Left renal pelvis (tissue), 4 donors: ENCODE measurements around the gene INPP4A. TPM values are rescaled to one million over a fixed set of nuclear protein-coding genes. Genes with fewer than 3 reads are reported as not detected.

Source experiments
- DNase-seq, 4 donors: peaks; one replicate each; pipeline ENCODE4 v3.0.0-alpha.2; 2013; ENCODE audit warnings: low read depth in 4 of 4, low spot score in 3 of 4
- polyA plus RNA-seq, 4 donors: library from polyadenylated mRNA; unstranded; fragments of 120-200 nt; gene quantifications; one replicate each; pipeline ENCODE4 v1.2.1, GENCODE V29; 2013; ENCODE audit not compliant: insufficient read length in 4 of 4

The INPP4A gene
- polyA plus RNA-seq, 4 donors = 19.1 to 28.2 (median 23.7) TPM

GRCh38 chr2:98607741-98608115 is 163.1 kb downstream of the INPP4A start:
- no peak for DNase-seq

- DNase-seq = peak; percentile 75 to 87 (median 80)
Observed at GRCh38 chr2:98608116-98608961, 163.7 kb downstream of the INPP4A start, which contains the start of the genes COA5 and UNC50. TSS of gene COA5 (minus strand) at chr2:98608512. CDS start at chr2:98608405, 107 bp downstream. TSS of gene UNC50 (plus strand) at chr2:98608589. CDS start at chr2:98609760, 1,171 bp downstream.

DNA sequence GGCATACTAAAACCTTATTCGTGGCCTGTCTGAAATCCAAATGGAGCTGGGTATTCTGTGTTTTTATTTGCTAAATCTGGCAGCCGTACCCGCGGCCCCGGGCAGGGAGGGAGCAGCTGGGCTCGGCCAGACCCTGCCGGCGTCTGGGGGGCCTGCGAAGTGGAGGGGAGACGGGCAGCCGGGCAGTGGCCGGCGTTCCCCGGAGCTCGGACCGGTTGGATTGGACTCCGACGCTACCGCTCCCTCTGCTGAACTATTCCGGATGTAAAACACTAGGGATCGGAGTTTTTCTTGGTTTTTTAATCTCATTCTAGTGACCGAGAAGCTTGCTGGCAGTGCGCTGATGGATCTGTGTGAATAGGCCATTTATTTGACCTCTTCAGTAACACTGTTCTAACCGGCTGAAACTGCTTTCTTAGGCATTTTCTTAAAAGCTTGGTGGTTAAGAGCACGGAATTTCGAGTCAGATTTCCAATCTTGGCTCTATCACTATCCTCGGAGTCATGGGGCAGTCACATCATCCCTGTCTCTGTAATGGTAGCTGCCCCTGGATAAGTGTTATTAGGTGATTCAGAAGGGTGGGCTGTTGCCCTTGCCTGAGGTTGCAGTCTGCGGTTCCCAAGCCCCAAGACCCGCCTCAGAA is 164.4 kb downstream of the INPP4A start:
- DNase-seq = peak in 1 of 4 donors; percentile 16

- DNase-seq = no peak
Observed at GRCh38 chr2:98614024-98614739, 169.5 kb downstream of the INPP4A start.

- no peak for DNase-seq
Observed at GRCh38 chr2:98615481-98615880, 170.8 kb downstream of the INPP4A start.

DNA sequence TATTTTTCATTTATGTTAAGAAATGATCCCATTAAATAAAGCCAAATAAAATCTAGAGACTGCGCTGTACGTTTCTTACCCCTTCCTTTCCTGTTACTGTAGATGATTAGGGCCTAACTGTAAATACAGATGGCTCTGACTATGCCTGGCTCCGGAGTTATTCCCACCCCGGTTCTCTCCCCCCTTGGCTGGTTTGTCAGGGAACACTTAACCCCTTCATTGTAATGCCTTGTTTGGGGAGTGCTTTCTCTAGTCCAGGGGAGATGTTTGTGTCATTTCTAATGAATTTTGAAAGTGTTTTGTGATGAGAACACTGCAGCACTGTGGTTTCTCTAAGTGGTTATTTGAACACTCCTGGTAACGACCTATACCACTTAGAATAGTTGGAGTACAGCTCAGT is 172.5 kb downstream of the INPP4A start:
- DNase-seq = no peak

GRCh38 chr2:98623657-98624056 is 179.0 kb downstream of the INPP4A start:
- no peak for DNase-seq

DNA sequence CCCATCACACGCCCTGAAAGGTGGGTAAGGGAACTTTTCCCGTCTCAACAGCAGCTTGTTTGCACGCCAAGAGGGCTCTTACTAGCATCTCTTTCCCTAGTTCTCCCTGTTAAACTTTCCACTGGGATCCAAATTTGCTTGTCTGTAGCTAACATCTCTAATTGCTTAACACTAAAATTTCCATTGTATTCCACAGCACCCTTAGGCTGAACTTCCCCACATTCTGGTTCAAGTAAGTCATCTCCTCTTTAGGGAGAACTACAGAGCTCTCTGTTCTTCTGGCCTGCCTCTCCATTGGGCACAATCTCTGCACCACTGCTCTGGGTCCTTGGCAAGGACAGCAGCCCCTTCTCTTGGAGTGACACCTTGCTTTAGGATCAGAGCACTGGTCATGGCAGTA is 187.7 kb downstream of the INPP4A start:
- no peak for DNase-seq

- no peak for DNase-seq
Observed at GRCh38 chr2:98634406-98635092, 189.9 kb downstream of the INPP4A start.

- no peak for DNase-seq
Observed at GRCh38 chr2:98637401-98638147, 192.9 kb downstream of the INPP4A start.

- DNase-seq = no peak
Observed at GRCh38 chr2:98643496-98644100, 198.9 kb downstream of the INPP4A start.

Other genes starting within 250 kb of the INPP4A start
- not detected for gene CNGA3, start 98.4 kb upstream of the INPP4A start, polyA plus RNA-seq
- gene COA5, start 163.7 kb downstream of the INPP4A start, polyA plus RNA-seq = 10 to 100 TPM; 61.2 to 84.1 (median 80.2) TPM
- gene UNC50, start 163.7 kb downstream of the INPP4A start, polyA plus RNA-seq = 10 to 100 TPM; 54.4 to 80.2 (median 70.5) TPM